ENCODE measurements around the gene RAB11B.

RAB11B gene

DNA sequence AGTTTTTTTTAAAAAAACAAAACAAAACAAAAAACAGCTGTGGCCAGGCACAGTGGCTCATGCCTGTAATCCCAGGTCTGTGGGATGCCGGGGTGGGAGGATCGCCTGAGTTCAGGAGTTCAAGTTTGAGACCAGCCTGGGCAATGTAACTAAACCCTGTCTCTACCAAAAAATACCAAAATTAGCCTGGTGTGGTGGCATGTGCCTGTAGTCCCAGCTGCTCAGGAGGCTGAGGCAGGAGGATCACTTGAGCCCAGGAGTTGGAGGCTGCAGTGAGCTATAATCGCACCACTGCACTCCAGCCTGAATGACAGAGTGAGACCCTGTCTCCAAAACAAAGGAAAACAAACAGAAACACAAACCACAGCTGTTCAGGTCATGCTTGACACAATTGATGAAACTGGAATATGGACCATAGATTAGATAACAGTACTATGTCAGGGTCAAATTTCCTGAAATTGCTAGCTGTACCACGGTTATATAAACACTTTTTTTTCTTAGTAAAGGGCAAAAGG lies 33.1 kb upstream of the RAB11B start:
- H3K9ac ChIP-seq (ENCODE audit: low read length in 5 of 5): no peak overlapping the region
- H3K9me3 ChIP-seq (ENCODE audit: control insufficient read depth in 5 of 5, low read length in 5 of 5): peaks cover 0 to 5% (median 0%) of the 10 kb centered on the region in 5 donors
- H3K4me3 ChIP-seq (ENCODE audit: low read depth in 1 of 5, low read length in 5 of 5): no peak overlapping the region
- no peak overlapping the region for H3K27ac ChIP-seq (ENCODE audit: low read depth, low read length)
- peaks cover 7 to 38% (median 27%) of the 10 kb centered on the region in 5 donors for H3K4me1 ChIP-seq (ENCODE audit: control insufficient read depth in 5 of 5, insufficient read depth in 5 of 5, low read length in 5 of 5)
- no peaks in the 10 kb centered on the region for H3K36me3 ChIP-seq (ENCODE audit: control insufficient read depth in 5 of 5, insufficient read depth in 5 of 5, low read length in 5 of 5)
- no peaks in the 10 kb centered on the region for H3K27me3 ChIP-seq (ENCODE audit: control insufficient read depth in 5 of 5, insufficient read depth in 4 of 5, low read length in 5 of 5)

DNA sequence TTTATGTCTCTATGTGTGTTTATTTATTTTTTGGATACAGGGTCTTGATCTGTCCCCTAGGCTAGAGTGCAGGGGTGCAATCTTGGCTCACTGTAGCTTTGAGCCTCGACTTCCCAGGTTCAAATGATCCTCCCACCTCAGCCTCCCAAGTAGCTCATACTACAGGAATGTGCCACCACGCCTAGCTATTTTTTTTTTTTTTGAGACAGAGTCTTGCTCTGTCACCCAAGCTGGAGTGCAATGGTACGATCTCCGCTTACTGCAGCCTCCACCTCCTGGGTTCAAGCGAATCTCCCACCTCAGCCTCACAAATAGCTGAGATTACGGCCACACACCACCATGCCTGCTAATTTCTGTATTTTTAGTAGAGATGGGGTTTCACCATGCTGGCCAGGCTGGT lies 31.2 kb upstream of the RAB11B start:
- H3K4me3 ChIP-seq (ENCODE audit: low read depth in 1 of 5, low read length in 5 of 5): no peak overlapping the region
- H3K9me3 ChIP-seq (ENCODE audit: control insufficient read depth in 5 of 5, low read length in 5 of 5): peaks cover 0 to 5% (median 0%) of the 10 kb centered on the region in 5 donors
- no peaks in the 10 kb centered on the region for H3K36me3 ChIP-seq (ENCODE audit: control insufficient read depth in 5 of 5, insufficient read depth in 5 of 5, low read length in 5 of 5)
- H3K9ac ChIP-seq (ENCODE audit: low read length in 5 of 5): no peak overlapping the region
- H3K27ac ChIP-seq (ENCODE audit: low read depth, low read length): no peak overlapping the region
- H3K4me1 ChIP-seq (ENCODE audit: control insufficient read depth in 5 of 5, insufficient read depth in 5 of 5, low read length in 5 of 5): peaks cover 13 to 38% (median 29%) of the 10 kb centered on the region in 5 donors
- H3K27me3 ChIP-seq (ENCODE audit: control insufficient read depth in 5 of 5, insufficient read depth in 4 of 5, low read length in 5 of 5): no peaks in the 10 kb centered on the region

- Histone ChIP-seq H3K27me3 (ENCODE audit: control insufficient read depth in 5 of 5, insufficient read depth in 4 of 5, low read length in 5 of 5) (no peaks in the 10 kb centered on the region), H3K9me3 (ENCODE audit: control insufficient read depth in 5 of 5, low read length in 5 of 5) (peaks cover 0 to 5% (median 0%) of the 10 kb centered on the region in 5 donors), H3K36me3 (ENCODE audit: control insufficient read depth in 5 of 5, insufficient read depth in 5 of 5, low read length in 5 of 5) (no peaks in the 10 kb centered on the region), H3K4me3 (ENCODE audit: low read depth in 1 of 5, low read length in 5 of 5) (no peak overlapping the region), H3K4me1 (ENCODE audit: control insufficient read depth in 5 of 5, insufficient read depth in 5 of 5, low read length in 5 of 5) (peaks cover 13 to 38% (median 31%) of the 10 kb centered on the region in 5 donors), H3K9ac (ENCODE audit: low read length in 5 of 5) (no peak overlapping the region), H3K27ac (ENCODE audit: low read depth, low read length) (no peak overlapping the region)
Measured at GRCh38 chr19:8360196-8360595, 30.0 kb upstream of the RAB11B start.

GRCh38 chr19:8361921-8362793 lies 28.0 kb upstream of the RAB11B start:
- Histone ChIP-seq H3K9me3 (ENCODE audit: control insufficient read depth in 5 of 5, low read length in 5 of 5) (no peaks in the 10 kb centered on the region), H3K27ac (ENCODE audit: low read depth, low read length) (peak overlapping the region; percentile 90), H3K36me3 (ENCODE audit: control insufficient read depth in 5 of 5, insufficient read depth in 5 of 5, low read length in 5 of 5) (peaks cover 0 to 12% (median 4%) of the 10 kb centered on the region in 5 donors), H3K9ac (ENCODE audit: low read length in 5 of 5) (peak overlapping the region; percentile 32 to 83 (median 72)), H3K4me1 (ENCODE audit: control insufficient read depth in 5 of 5, insufficient read depth in 5 of 5, low read length in 5 of 5) (peaks cover 18 to 46% (median 41%) of the 10 kb centered on the region in 5 donors), H3K4me3 (ENCODE audit: low read depth in 1 of 5, low read length in 5 of 5) (peak overlapping the region in 4 of 5 donors; percentile 1 to 50 (median 14)), H3K27me3 (ENCODE audit: control insufficient read depth in 5 of 5, insufficient read depth in 4 of 5, low read length in 5 of 5) (no peaks in the 10 kb centered on the region)

DNA sequence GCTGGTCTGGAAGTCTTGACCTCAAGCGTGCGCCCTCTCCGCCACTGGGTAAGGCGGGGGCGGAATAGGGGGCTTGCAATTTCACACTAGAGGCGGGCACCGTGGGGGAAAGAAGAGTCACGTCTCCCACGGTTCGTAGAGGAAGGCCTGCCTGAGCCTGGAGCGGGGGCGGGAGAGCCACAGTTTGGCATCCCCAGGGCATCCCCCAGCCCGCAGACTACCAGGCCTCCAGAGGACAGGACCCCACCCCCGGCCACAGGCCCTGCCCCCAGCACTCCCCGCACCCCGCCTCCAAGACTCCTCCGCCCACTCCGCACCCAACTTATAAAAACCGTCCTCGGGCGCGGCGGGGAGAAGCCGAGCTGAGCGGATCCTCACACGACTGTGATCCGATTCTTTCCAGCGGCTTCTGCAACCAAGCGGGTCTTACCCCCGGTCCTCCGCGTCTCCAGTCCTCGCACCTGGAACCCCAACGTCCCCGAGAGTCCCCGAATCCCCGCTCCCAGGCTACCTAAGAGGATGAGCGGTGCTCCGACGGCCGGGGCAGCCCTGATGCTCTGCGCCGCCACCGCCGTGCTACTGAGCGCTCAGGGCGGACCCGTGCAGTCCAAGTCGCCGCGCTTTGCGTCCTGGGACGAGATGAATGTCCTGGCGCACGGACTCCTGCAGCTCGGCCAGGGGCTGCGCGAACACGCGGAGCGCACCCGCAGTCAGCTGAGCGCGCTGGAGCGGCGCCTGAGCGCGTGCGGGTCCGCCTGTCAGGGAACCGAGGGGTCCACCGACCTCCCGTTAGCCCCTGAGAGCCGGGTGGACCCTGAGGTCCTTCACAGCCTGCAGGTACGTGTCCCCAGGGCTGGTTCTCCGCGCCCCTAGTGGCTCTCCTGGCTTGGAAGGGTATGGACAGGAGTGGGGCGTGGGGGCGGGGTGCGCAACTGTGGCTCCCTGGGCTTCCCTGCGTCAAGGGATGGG lies 26.1 kb upstream of the RAB11B start, which contains the start of gene ANGPTL4:
Gene ANGPTL4 (plus strand): TSS at position 353 of the 969 bp plus-strand sequence. CDS start 167 bp downstream, at position 520.
- Histone ChIP-seq H3K4me1 (ENCODE audit: control insufficient read depth in 5 of 5, insufficient read depth in 5 of 5, low read length in 5 of 5) (peaks cover 27 to 65% (median 60%) of the 10 kb centered on the region in 5 donors), H3K9ac (ENCODE audit: low read length in 5 of 5) (peak within 1 kb of the TSS; percentile 39 to 95 (median 80)), H3K36me3 (ENCODE audit: control insufficient read depth in 5 of 5, insufficient read depth in 5 of 5, low read length in 5 of 5) (peaks cover 0 to 21% (median 14%) of the 10 kb centered on the region in 5 donors), H3K4me3 (ENCODE audit: low read depth in 1 of 5, low read length in 5 of 5) (peak within 1 kb of the TSS; percentile 81 to 96 (median 91)), H3K27me3 (ENCODE audit: control insufficient read depth in 5 of 5, insufficient read depth in 4 of 5, low read length in 5 of 5) (no peaks in the 10 kb centered on the region), H3K27ac (ENCODE audit: low read depth, low read length) (peak within 1 kb of the TSS; percentile 90), H3K9me3 (ENCODE audit: control insufficient read depth in 5 of 5, low read length in 5 of 5) (no peaks in the 10 kb centered on the region)

- Histone ChIP-seq H3K4me3 (ENCODE audit: low read depth in 1 of 5, low read length in 5 of 5) (peak overlapping the region; percentile 81 to 96 (median 91)), H3K4me1 (ENCODE audit: control insufficient read depth in 5 of 5, insufficient read depth in 5 of 5, low read length in 5 of 5) (peaks cover 27 to 80% (median 77%) of the 10 kb centered on the region in 5 donors), H3K9ac (ENCODE audit: low read length in 5 of 5) (peak overlapping the region; percentile 38 to 95 (median 56)), H3K9me3 (ENCODE audit: control insufficient read depth in 5 of 5, low read length in 5 of 5) (no peaks in the 10 kb centered on the region), H3K27me3 (ENCODE audit: control insufficient read depth in 5 of 5, insufficient read depth in 4 of 5, low read length in 5 of 5) (no peaks in the 10 kb centered on the region), H3K36me3 (ENCODE audit: control insufficient read depth in 5 of 5, insufficient read depth in 5 of 5, low read length in 5 of 5) (peaks cover 0 to 30% (median 23%) of the 10 kb centered on the region in 5 donors), H3K27ac (ENCODE audit: low read depth, low read length) (peak overlapping the region; percentile 90)
Measured at GRCh38 chr19:8366121-8366581, 24.0 kb upstream of the RAB11B start.

DNA sequence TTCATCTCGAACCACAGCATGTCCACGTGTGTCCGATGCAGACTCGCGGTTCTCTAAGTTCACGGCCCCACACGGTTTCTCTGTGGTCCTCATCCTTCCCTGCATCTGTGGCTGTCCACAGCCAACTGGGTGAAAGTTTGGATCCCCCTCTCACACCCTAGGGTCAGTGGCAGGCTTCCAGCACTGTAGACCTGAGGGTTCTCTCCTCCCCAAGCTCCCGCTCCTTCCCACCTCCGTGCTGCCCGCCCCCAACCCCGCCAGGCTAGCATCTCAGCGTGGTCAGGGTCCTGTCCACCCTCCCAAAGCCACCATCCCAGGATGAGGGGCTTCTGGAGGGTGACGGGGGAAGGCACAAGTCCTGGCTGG lies 23.2 kb upstream of the RAB11B start:
- peak overlapping the region; percentile 42 to 93 (median 91) for H3K4me3 ChIP-seq (ENCODE audit: low read depth in 1 of 5, low read length in 5 of 5)
- H3K27ac ChIP-seq (ENCODE audit: low read depth, low read length): peak overlapping the region; percentile 90
- peaks cover 0 to 36% (median 27%) of the 10 kb centered on the region in 5 donors for H3K36me3 ChIP-seq (ENCODE audit: control insufficient read depth in 5 of 5, insufficient read depth in 5 of 5, low read length in 5 of 5)
- H3K27me3 ChIP-seq (ENCODE audit: control insufficient read depth in 5 of 5, insufficient read depth in 4 of 5, low read length in 5 of 5): no peaks in the 10 kb centered on the region
- peaks cover 26 to 79% (median 77%) of the 10 kb centered on the region in 5 donors for H3K4me1 ChIP-seq (ENCODE audit: control insufficient read depth in 5 of 5, insufficient read depth in 5 of 5, low read length in 5 of 5)
- no peaks in the 10 kb centered on the region for H3K9me3 ChIP-seq (ENCODE audit: control insufficient read depth in 5 of 5, low read length in 5 of 5)
- H3K9ac ChIP-seq (ENCODE audit: low read length in 5 of 5): peak overlapping the region; percentile 9 to 79 (median 70)

- H3K4me1 ChIP-seq (ENCODE audit: control insufficient read depth in 5 of 5, insufficient read depth in 5 of 5, low read length in 5 of 5): peaks cover 22 to 75% (median 73%) of the 10 kb centered on the region in 5 donors
- peaks cover 0 to 37% (median 27%) of the 10 kb centered on the region in 5 donors for H3K36me3 ChIP-seq (ENCODE audit: control insufficient read depth in 5 of 5, insufficient read depth in 5 of 5, low read length in 5 of 5)
Measured at GRCh38 chr19:8367327-8368001, 22.7 kb upstream of the RAB11B start.

More at GRCh38 chr19:8367327-8368001, 22.7 kb upstream of the RAB11B start:
- peak overlapping the region in 4 of 5 donors; percentile 9 to 79 (median 74) for H3K9ac ChIP-seq (ENCODE audit: low read length in 5 of 5)
- H3K27me3 ChIP-seq (ENCODE audit: control insufficient read depth in 5 of 5, insufficient read depth in 4 of 5, low read length in 5 of 5): no peaks in the 10 kb centered on the region
- peak overlapping the region; percentile 90 for H3K27ac ChIP-seq (ENCODE audit: low read depth, low read length)
- H3K9me3 ChIP-seq (ENCODE audit: control insufficient read depth in 5 of 5, low read length in 5 of 5): no peaks in the 10 kb centered on the region
- H3K4me3 ChIP-seq (ENCODE audit: low read depth in 1 of 5, low read length in 5 of 5): peak overlapping the region; percentile 42 to 93 (median 91)
